ENCODE results near the gene ITGA1.

Gene ITGA1

DNA sequence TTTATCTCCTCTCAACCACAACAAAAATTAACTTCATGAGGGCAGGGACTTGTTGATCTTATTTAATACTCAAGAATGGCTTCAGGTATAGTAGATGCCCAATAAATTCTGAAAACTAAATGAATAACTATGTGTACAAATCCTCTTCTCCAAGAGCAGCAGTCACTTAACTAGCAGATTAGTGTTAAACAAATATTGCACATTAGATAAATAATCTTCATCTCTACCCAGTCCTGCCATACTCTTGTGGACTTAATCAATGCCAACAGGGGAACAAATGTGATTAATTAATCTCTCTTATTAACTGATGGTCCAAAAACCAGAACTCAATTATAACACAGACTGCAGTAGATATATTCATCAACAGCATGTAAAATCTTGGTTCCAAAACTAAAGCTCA lies 15.0 kb upstream of the ITGA1 start:
- no peak for DNase-seq

DNA sequence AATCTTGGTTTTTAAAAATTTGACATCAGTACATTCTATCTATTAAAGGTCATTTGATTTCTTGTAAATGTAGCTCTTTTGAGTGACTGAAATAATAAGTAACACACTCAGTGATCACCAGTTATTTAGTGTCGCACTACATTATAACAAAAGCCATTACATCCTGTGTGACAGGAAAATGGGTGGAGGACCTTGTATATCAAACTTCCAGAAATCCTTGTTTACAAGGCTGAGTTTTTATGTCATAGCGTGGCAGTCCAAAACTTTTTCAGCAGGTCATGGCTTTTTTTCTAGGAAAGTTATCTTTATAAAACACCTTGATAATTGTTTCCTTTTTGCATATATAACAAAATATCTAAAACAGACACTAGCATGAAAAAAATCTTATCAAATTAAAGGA lies 14.4 kb upstream of the ITGA1 start:
- no peak for DNase-seq

GRCh38 chr5:52774005-52774410 lies 13.7 kb upstream of the ITGA1 start:
- no peak for DNase-seq

DNA sequence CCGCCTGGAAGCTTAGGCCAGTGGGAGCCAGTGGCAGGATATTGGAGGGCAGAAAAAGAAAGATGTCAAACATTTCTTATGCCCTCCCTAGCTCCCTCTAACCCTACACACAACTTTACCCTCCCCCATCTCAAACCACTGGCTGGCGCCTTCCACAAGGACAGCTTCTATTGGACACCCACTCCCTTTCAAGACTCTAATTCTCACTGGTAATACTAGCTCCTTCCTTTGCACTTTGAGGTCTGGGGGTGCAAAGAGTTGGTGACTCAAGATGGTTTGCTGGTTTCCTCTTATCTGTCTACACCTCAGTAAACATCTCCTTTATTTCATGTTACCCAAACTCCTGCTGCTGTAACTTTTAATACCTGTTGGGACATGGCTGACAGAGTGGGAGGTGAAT lies 11.6 kb upstream of the ITGA1 start:
- DNase-seq = no peak

DNA sequence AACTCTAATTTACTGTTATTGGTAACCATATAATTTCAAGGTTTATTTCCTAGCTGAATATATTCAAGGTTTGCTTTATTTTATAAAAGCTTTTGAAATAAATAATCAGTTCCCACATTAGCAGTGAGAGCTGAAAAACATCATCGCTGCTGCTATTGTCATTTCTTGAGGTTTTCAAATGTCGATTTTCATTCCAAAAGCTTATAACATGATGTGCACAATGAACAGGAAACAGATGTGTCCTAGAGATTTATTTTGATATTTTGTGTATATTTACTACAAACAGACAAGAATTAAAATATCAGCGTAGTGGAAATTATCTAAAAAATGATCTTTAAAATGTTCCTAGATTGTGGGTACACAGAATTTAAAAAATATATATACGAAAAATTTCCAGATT lies 10.5 kb upstream of the ITGA1 start:
- DNase-seq = no peak

DNA sequence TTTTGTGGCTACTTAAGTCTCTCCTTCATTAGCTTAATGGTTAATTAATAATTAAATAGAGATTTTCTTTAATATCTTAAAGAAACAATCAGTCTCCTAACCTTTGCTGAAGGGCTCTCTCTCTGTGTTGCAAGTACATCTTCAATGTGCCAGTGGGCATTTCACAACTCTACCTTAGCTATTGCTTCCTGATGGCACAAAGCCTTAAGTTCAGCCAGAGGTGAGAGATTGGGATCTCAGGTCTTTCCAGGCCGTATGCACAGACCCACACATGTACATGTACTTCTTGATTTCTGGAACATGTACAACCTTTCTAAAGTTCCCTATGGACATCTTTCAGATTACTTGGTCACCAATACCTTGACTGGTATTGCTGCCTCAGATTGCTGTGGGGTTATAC lies 8.9 kb upstream of the ITGA1 start:
- DNase-seq = no peak

GRCh38 chr5:52779213-52779612 lies 8.5 kb upstream of the ITGA1 start:
- no peak for DNase-seq

DNA sequence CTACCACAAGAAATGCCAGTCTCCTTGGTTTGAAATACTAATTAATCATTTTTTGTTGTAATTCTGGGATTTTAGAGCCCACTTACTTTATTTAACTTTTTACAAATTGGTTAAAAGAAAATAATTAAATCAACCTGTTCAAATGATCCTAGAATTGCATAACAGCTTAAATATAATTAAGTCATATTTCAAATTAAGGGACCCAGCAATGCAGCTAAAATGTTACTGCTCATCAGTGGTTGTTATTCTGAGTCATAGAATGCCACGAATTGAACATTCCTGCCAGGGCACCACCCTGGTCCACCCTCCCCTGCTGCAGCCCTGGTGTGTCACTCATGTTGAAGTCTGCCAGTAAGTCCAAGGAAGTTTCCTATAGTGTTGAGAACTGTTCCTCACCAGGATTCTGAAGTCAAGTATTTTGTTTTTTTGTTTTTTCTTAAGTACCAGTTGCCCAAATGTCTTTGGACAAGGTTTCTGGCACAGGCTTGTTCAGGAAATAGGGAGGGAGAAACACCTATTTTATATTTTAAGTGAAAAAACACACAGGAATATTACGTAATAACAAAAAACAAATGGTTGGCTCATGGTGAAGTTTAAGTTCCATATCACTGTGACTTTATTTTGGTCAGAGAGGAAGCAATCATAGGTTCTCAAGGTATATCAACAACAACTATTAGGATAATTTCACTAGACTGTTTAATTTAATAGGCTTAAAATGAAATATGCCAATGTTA lies 4.3 kb upstream of the ITGA1 start:
- DNase-seq = no peak

- DNase-seq = no peak
Measured at GRCh38 chr5:52784737-52785136, 3.0 kb upstream of the ITGA1 start.

- DNase-seq = no peak
Measured at GRCh38 chr5:52786391-52786790, 1.3 kb upstream of the ITGA1 start.

- no peak for DNase-seq
Measured at GRCh38 chr5:52786949-52787599, 642 bp upstream of the ITGA1 start.

DNA sequence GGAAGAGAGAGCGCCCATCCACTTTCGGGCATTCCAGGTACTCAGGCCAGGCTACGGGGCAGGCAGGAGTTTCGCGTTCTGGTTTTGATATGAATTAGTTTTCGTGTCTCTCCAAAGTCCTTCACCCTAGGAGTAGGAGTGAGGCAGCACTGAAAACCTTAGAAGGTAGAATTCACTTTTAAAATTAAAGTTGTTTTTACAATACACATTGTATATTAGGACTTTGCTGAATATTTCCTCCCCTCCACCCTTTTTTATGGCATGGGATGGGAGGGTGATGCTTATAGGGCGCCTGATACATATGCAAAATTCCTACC lies 747 bp downstream of the ITGA1 start:
- DNase-seq = no peak

- DNase-seq = no peak
Measured at GRCh38 chr5:52789378-52789777, 1.7 kb downstream of the ITGA1 start.

- no peak for DNase-seq
Measured at GRCh38 chr5:52789851-52790250, 2.1 kb downstream of the ITGA1 start.

DNA sequence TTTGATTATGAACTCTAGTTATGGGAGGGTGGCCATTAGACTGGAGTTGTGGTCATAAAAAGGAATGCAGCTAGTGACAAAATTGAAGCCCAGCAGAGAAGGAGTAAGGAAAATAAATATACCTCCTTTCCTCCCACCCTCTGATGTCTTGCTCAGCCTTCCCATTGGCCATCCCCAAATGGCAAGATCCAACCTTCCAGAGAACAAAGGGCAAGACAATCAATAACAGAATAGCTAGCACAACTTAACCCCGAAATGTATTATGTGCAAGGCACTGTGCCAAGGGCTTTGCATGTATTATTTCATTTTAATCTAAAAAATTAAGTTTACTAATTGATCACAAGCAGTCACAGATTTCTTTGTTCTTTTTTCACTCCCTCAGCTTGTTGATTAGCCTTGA lies 3.6 kb downstream of the ITGA1 start:
- DNase-seq = no peak

DNA sequence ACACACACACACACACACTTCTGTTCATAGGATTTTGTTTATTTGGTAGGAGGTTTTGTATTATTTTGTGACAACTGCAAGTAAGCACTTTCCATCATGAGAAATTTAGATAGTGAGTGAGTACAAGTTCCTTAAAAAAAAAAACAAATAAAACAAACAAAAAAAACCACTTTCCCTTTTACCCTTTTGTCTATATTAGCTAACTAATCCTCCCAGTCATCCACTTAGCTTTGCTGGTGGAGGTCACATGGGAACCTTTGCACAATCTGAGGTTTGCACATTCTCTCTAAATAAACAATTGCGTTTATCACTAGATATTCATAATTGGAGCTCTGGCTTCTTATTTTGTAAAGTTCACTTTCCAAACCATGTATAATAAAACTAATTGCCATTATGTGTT lies 6.8 kb downstream of the ITGA1 start:
- DNase-seq = no peak

DNA sequence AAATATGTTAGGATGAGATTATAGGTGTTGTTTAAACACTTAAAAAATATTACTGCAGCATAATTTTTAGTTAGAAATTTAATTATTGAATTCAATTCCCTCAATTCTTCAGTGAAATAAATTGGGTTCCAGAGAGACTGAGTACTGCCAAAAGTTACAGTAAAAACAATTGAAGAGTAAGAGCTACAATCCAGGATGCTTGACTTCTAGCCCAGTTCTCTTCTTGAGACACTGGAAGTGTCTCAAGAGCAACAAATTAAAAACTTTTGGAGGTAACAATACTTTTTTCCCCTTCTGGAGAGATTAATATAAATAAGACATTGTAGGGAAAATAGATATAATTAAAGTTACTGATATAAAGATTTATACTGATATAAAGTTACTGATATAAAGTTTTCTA lies 8.3 kb downstream of the ITGA1 start:
- DNase-seq = no peak

DNA sequence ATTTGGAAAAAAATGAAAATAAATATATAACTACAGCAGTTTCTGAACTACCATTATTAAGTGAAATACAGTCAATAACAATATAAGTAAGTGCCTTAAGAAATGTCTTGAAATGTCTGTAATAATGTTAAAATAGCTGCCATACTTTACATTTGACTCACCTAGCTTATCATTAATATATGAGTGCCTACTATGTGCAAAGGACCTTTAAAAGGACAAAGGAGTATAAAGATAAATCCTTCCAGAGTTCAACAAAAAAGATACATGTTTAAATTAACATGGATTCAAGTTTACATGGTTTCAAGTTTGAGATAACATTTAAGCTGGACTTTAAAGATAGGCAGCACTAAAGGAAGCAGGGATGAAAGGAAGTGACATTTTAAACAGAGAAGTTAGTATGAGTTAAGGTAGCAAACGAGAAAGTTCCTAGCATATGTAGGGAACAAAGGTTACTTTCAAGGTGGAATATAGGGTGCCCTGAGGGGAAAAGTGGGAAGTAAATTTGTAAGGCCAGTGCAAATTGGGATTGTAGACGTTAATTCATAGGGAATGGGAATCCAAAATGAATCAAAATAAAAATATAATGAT lies 8.9 kb downstream of the ITGA1 start:
- no peak for DNase-seq

DNA sequence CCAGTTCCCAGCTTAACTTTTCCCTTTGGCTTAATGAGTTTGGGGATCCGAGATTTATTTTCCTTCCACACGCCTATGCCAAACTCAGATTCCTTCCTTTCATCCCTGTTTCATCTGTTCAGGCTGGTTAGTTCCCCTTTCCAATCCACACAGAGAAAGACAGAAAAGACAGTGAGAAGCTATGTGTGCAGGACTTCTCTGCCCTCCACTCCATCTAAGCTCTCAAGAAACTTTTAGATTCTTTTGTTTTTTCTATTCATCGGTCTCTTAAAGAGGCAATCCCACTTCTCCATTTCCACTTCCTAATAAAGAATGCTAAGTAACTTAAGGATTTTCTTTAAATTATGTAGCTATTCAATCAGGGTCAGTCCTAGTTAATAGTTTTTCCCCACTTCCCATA lies 11.2 kb downstream of the ITGA1 start:
- DNase-seq = peak in 1 of 2 donors; percentile 32

DNA sequence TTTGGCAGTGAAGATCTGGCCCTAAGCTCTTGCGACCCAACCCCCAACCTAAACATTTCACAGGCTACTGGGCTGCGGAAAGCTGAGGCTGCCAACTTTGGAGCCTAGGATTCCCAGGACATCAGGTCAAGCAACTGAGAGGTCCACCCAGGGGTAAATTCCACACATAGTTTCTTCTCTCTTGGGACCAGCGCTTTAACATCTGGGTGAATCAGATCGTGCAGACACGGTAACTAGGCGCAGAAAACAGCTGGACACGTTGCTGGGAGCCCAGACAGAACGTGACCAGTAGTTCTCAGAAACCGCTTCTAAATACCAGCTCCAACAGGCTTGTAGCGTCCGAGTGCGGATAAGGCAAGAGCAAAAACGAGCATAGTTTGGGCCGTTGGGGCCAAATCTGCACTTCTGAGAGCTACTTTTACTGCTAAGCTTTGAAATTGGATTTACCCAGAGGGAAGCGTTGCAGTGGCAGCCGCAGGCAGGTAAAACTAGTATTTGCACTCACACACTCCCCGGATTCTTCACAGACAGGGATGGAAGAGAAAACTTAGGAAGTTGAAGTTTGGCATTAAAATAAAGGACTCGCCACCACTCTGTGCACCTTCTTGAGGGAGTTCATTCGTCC lies 11.8 kb downstream of the ITGA1 start:
- DNase-seq = no peak

DNA sequence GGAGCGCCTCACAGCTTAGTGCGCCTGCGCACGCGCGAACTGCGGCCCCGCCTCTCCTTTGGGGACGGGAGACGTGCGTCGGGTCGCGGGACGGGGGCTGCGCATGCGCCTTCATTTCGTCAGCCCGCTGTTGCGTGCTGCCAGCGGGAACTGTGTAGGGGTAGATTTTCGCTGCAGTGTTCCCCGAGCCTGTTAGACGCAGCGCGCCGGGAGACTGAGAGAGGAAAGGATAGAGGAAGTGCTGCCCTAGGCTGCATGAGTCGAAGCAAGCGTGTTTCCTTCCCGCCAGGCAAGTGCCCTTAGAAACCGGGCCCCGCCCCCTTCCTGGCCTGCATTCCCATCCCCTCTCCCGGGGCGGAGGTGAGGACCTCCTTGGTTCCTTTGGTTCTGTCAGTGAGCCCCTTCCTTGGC lies 12.3 kb downstream of the ITGA1 start:
- DNase-seq = peak; percentile 87 to 92

GRCh38 chr5:52800394-52801213 lies 12.9 kb downstream of the ITGA1 start:
- peak in 1 of 2 donors; percentile 61 for DNase-seq

DNA sequence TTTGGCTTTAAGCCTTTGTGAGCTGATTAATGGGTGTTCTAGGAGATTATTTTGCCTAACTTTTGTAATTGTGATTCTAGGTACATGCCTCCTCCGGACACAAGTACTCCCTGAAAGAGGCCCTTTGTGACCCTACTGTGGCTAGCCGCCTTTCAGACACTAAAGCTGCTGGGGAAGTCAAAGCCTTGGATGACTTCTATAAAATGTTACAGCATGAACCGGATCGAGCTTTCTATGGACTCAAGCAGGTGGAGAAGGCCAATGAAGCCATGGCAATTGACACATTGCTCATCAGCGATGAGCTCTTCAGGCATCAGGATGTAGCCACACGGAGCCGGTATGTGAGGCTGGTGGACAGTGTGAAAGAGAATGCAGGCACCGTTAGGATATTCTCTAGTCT lies 13.6 kb downstream of the ITGA1 start:
- DNase-seq = no peak

All from bone marrow (tissue), 2 donors.